Measurements from ENCODE around the gene SSRP1.
"Not testable (repeated sequence)": the region's sequence is repeated elsewhere in the genome, so short reads cannot be mapped to it uniquely, and the experiment has no call there.

Gene SSRP1

GRCh38 chr11:57370251-57370650 is 34.6 kb upstream of the SSRP1 start:
- no peak overlapping the region for H3K9ac ChIP-seq (ENCODE audit: low read depth, low read length)

GRCh38 chr11:57368845-57369232 is 33.1 kb upstream of the SSRP1 start:
- Histone ChIP-seq H3K9me3 (ENCODE audit: control insufficient read depth, insufficient read depth, low read length) (no peaks in the 10 kb centered on the region), H3K27ac (ENCODE audit: low read depth, low read length) (no peak overlapping the region), H3K36me3 (ENCODE audit: control insufficient read depth, insufficient read depth, low read length) (no peaks in the 10 kb centered on the region), H3K4me3 (ENCODE audit: low read depth, low read length) (no peak overlapping the region), H3K9ac (ENCODE audit: low read depth, low read length) (no peak overlapping the region), H3K4me1 (ENCODE audit: control insufficient read depth, insufficient read depth, low read length) (peaks cover 19% of the 10 kb centered on the region), H3K27me3 (ENCODE audit: control insufficient read depth, insufficient read depth, low read length) (no peaks in the 10 kb centered on the region)

More at GRCh38 chr11:57370251-57370650, 34.6 kb upstream of the SSRP1 start:
- H3K36me3 ChIP-seq (ENCODE audit: control insufficient read depth, insufficient read depth, low read length) = no peaks in the 10 kb centered on the region
- peaks cover 10% of the 10 kb centered on the region for H3K4me1 ChIP-seq (ENCODE audit: control insufficient read depth, insufficient read depth, low read length)
- no peak overlapping the region for H3K27ac ChIP-seq (ENCODE audit: low read depth, low read length)
- H3K27me3 ChIP-seq (ENCODE audit: control insufficient read depth, insufficient read depth, low read length) = no peaks in the 10 kb centered on the region
- no peak overlapping the region for H3K4me3 ChIP-seq (ENCODE audit: low read depth, low read length)
- H3K9me3 ChIP-seq (ENCODE audit: control insufficient read depth, insufficient read depth, low read length) = no peaks in the 10 kb centered on the region

GRCh38 chr11:57368106-57368844 is 32.6 kb upstream of the SSRP1 start:
- Histone ChIP-seq H3K4me3 (ENCODE audit: low read depth, low read length) (no peak overlapping the region), H3K4me1 (ENCODE audit: control insufficient read depth, insufficient read depth, low read length) (peaks cover 19% of the 10 kb centered on the region), H3K9ac (ENCODE audit: low read depth, low read length) (no peak overlapping the region), H3K27ac (ENCODE audit: low read depth, low read length) (no peak overlapping the region), H3K27me3 (ENCODE audit: control insufficient read depth, insufficient read depth, low read length) (no peaks in the 10 kb centered on the region), H3K36me3 (ENCODE audit: control insufficient read depth, insufficient read depth, low read length) (no peaks in the 10 kb centered on the region), H3K9me3 (ENCODE audit: control insufficient read depth, insufficient read depth, low read length) (no peaks in the 10 kb centered on the region)

- H3K36me3 ChIP-seq (ENCODE audit: control insufficient read depth, insufficient read depth, low read length) = no peaks in the 10 kb centered on the region
- H3K4me3 ChIP-seq (ENCODE audit: low read depth, low read length) = no peak overlapping the region
- peak overlapping the region; percentile 31 for H3K27ac ChIP-seq (ENCODE audit: low read depth, low read length)
- H3K27me3 ChIP-seq (ENCODE audit: control insufficient read depth, insufficient read depth, low read length) = no peaks in the 10 kb centered on the region
- no peak overlapping the region for H3K9ac ChIP-seq (ENCODE audit: low read depth, low read length)
- no peaks in the 10 kb centered on the region for H3K9me3 ChIP-seq (ENCODE audit: control insufficient read depth, insufficient read depth, low read length)
- peaks cover 21% of the 10 kb centered on the region for H3K4me1 ChIP-seq (ENCODE audit: control insufficient read depth, insufficient read depth, low read length)
Measured at GRCh38 chr11:57364851-57365660, 29.4 kb upstream of the SSRP1 start.

GRCh38 chr11:57363131-57364080 is 27.7 kb upstream of the SSRP1 start:
- Histone ChIP-seq H3K9me3 (ENCODE audit: control insufficient read depth, insufficient read depth, low read length) (no peaks in the 10 kb centered on the region), H3K36me3 (ENCODE audit: control insufficient read depth, insufficient read depth, low read length) (no peaks in the 10 kb centered on the region), H3K27me3 (ENCODE audit: control insufficient read depth, insufficient read depth, low read length) (no peaks in the 10 kb centered on the region), H3K27ac (ENCODE audit: low read depth, low read length) (no peak overlapping the region), H3K4me1 (ENCODE audit: control insufficient read depth, insufficient read depth, low read length) (peaks cover 29% of the 10 kb centered on the region), H3K4me3 (ENCODE audit: low read depth, low read length) (no peak overlapping the region), H3K9ac (ENCODE audit: low read depth, low read length) (no peak overlapping the region)

GRCh38 chr11:57361926-57362325 is 26.2 kb upstream of the SSRP1 start:
- Histone ChIP-seq H3K27ac (ENCODE audit: low read depth, low read length) (no peak overlapping the region), H3K27me3 (ENCODE audit: control insufficient read depth, insufficient read depth, low read length) (no peaks in the 10 kb centered on the region), H3K4me3 (ENCODE audit: low read depth, low read length) (no peak overlapping the region), H3K4me1 (ENCODE audit: control insufficient read depth, insufficient read depth, low read length) (peaks cover 29% of the 10 kb centered on the region), H3K9me3 (ENCODE audit: control insufficient read depth, insufficient read depth, low read length) (no peaks in the 10 kb centered on the region), H3K36me3 (ENCODE audit: control insufficient read depth, insufficient read depth, low read length) (no peaks in the 10 kb centered on the region), H3K9ac (ENCODE audit: low read depth, low read length) (no peak overlapping the region)

- H3K9ac ChIP-seq (ENCODE audit: low read depth, low read length) = not testable (repeated sequence)
Measured at GRCh38 chr11:57361420-57361819, 25.7 kb upstream of the SSRP1 start.

GRCh38 chr11:57360991-57361390 is 25.3 kb upstream of the SSRP1 start:
- Histone ChIP-seq H3K36me3 (ENCODE audit: control insufficient read depth, insufficient read depth, low read length) (no peaks in the 10 kb centered on the region), H3K4me3 (ENCODE audit: low read depth, low read length) (no peak overlapping the region), H3K9ac (ENCODE audit: low read depth, low read length) (no peak overlapping the region), H3K27ac (ENCODE audit: low read depth, low read length) (no peak overlapping the region), H3K4me1 (ENCODE audit: control insufficient read depth, insufficient read depth, low read length) (peaks cover 26% of the 10 kb centered on the region), H3K9me3 (ENCODE audit: control insufficient read depth, insufficient read depth, low read length) (no peaks in the 10 kb centered on the region), H3K27me3 (ENCODE audit: control insufficient read depth, insufficient read depth, low read length) (no peaks in the 10 kb centered on the region)

More at GRCh38 chr11:57361420-57361819, 25.7 kb upstream of the SSRP1 start:
- H3K27me3 ChIP-seq (ENCODE audit: control insufficient read depth, insufficient read depth, low read length); H3K4me3 ChIP-seq (ENCODE audit: low read depth, low read length); H3K27ac ChIP-seq (ENCODE audit: low read depth, low read length); H3K9me3 ChIP-seq (ENCODE audit: control insufficient read depth, insufficient read depth, low read length); H3K36me3 ChIP-seq (ENCODE audit: control insufficient read depth, insufficient read depth, low read length): not testable (repeated sequence)
- peaks cover 29% of the 10 kb centered on the region for H3K4me1 ChIP-seq (ENCODE audit: control insufficient read depth, insufficient read depth, low read length)

GRCh38 chr11:57359896-57360690 is 24.4 kb upstream of the SSRP1 start:
- Histone ChIP-seq H3K4me1 (ENCODE audit: control insufficient read depth, insufficient read depth, low read length) (peaks cover 17% of the 10 kb centered on the region), H3K4me3 (ENCODE audit: low read depth, low read length) (no peak overlapping the region), H3K27me3 (ENCODE audit: control insufficient read depth, insufficient read depth, low read length) (no peaks in the 10 kb centered on the region), H3K36me3 (ENCODE audit: control insufficient read depth, insufficient read depth, low read length) (no peaks in the 10 kb centered on the region), H3K27ac (ENCODE audit: low read depth, low read length) (no peak overlapping the region), H3K9ac (ENCODE audit: low read depth, low read length) (no peak overlapping the region), H3K9me3 (ENCODE audit: control insufficient read depth, insufficient read depth, low read length) (no peaks in the 10 kb centered on the region)

- H3K9me3 ChIP-seq (ENCODE audit: control insufficient read depth, insufficient read depth, low read length) = no peaks in the 10 kb centered on the region
- no peak overlapping the region for H3K27ac ChIP-seq (ENCODE audit: low read depth, low read length)
- no peak overlapping the region for H3K4me3 ChIP-seq (ENCODE audit: low read depth, low read length)
- H3K27me3 ChIP-seq (ENCODE audit: control insufficient read depth, insufficient read depth, low read length) = no peaks in the 10 kb centered on the region
- no peaks in the 10 kb centered on the region for H3K36me3 ChIP-seq (ENCODE audit: control insufficient read depth, insufficient read depth, low read length)
- H3K9ac ChIP-seq (ENCODE audit: low read depth, low read length) = no peak overlapping the region
- H3K4me1 ChIP-seq (ENCODE audit: control insufficient read depth, insufficient read depth, low read length) = peaks cover 10% of the 10 kb centered on the region
Measured at GRCh38 chr11:57359396-57359795, 23.7 kb upstream of the SSRP1 start.
